ENCODE data around the gene CAMSAP3. TPM values are rescaled to one million over a fixed set of nuclear protein-coding genes. Genes with fewer than 3 reads are reported as not detected.

The CAMSAP3 gene
- total RNA-seq, 1 donor from 2014 or later, result not detected

DNA sequence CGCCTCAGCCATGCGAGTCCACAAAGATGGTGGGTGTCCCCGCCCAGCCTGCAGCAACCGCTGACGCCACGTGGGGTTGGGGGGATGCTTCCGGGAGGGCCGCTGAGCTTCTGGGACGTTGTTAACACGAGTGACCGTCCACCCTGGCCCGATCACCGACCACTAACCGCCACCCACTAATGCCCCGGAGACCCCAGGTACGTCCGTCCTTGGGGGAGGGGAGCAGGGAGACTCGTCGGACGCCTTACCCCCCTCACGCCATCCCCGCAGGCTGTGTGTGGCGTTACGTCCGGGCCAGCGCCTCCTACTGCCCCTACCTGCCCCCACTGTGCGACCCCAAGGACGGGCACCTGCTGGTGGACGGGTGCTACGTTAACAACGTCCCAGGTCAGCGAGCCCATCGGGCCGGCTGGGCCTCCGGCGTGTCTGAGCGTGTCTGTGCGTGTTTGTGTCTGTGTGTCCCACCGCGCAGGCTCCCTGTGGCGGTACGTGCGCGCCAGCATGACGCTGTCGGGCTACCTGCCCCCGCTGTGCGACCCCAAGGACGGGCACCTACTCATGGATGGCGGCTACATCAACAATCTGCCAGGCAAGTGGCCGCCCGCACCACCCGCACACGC, 38.9 kb upstream of the CAMSAP3 start:
- Histone ChIP-seq H3K27ac (ENCODE audit: low read depth, low read length) (no peak overlapping the region), H3K9ac (ENCODE audit: low read depth in 1 of 3, low read length in 3 of 3) (no peak overlapping the region), H3K36me3 (ENCODE audit: control insufficient read depth in 3 of 3, insufficient read depth in 3 of 3, low read length in 3 of 3) (peaks cover 44 to 55% (median 55%) of the 10 kb centered on the region in 3 donors)

DNA sequence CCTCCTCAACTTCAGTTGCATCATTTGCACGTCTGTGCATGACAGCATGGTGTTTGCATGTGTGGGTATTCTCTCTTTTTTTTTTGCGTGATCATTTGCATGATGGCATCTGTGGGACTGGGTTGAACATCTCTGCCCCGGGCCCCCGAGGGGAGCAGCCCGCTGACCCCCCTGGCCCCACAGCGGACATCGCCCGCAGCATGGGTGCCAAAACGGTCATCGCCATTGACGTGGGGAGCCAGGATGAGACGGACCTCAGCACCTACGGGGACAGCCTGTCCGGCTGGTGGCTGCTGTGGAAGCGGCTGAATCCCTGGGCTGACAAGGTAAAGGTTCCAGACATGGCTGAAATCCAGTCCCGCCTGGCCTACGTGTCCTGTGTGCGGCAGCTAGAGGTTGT, 37.0 kb upstream of the CAMSAP3 start:
- Histone ChIP-seq H3K27me3 (ENCODE audit: control insufficient read depth in 3 of 3, insufficient read depth in 3 of 3, low read length in 3 of 3) (no peaks in the 10 kb centered on the region), H3K9ac (ENCODE audit: low read depth in 1 of 3, low read length in 3 of 3) (no peak overlapping the region), H3K27ac (ENCODE audit: low read depth, low read length) (no peak overlapping the region)

More for the DNA sequence above, 38.9 kb upstream of the CAMSAP3 start:
- no peak overlapping the region for H3K4me3 ChIP-seq (ENCODE audit: low read length in 3 of 3)
- peaks cover 0 to under 1% (median 0%) of the 10 kb centered on the region in 3 donors for H3K4me1 ChIP-seq (ENCODE audit: control insufficient read depth in 3 of 3, insufficient read depth in 3 of 3, low read length in 3 of 3)
- H3K27me3 ChIP-seq (ENCODE audit: control insufficient read depth in 3 of 3, insufficient read depth in 3 of 3, low read length in 3 of 3), result no peaks in the 10 kb centered on the region
- no peaks in the 10 kb centered on the region for H3K9me3 ChIP-seq (ENCODE audit: control insufficient read depth in 3 of 3, low read length in 3 of 3)

DNA sequence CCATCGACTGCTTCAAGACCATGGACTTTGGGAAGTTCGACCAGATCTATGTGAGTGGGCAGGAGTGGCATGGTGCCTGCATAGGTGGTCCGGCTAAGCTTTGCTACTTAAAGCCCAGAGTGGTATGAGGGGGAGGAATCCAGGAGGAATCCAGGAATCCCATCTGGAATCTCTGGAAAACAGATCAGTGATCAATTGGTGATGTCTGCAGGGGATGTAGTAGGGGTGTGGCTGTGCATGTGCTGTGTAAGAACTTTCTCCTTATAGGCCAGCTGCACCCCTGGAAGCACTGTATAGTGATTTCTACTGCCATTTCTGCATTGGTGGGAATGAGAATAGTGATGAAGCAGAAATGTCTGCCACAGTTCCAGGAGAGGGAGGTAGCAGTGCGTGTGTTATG, 36.6 kb upstream of the CAMSAP3 start:
- no peaks in the 10 kb centered on the region for H3K9me3 ChIP-seq (ENCODE audit: control insufficient read depth in 3 of 3, low read length in 3 of 3)
- no peak overlapping the region for H3K4me3 ChIP-seq (ENCODE audit: low read length in 3 of 3)
- H3K9ac ChIP-seq (ENCODE audit: low read depth in 1 of 3, low read length in 3 of 3), result no peak overlapping the region
- H3K36me3 ChIP-seq (ENCODE audit: control insufficient read depth in 3 of 3, insufficient read depth in 3 of 3, low read length in 3 of 3), result peaks cover 44 to 53% (median 49%) of the 10 kb centered on the region in 3 donors
- H3K4me1 ChIP-seq (ENCODE audit: control insufficient read depth in 3 of 3, insufficient read depth in 3 of 3, low read length in 3 of 3), result no peaks in the 10 kb centered on the region
- H3K27me3 ChIP-seq (ENCODE audit: control insufficient read depth in 3 of 3, insufficient read depth in 3 of 3, low read length in 3 of 3), result no peaks in the 10 kb centered on the region
- H3K27ac ChIP-seq (ENCODE audit: low read depth, low read length), result no peak overlapping the region

More for the DNA sequence above, 37.0 kb upstream of the CAMSAP3 start:
- H3K36me3 ChIP-seq (ENCODE audit: control insufficient read depth in 3 of 3, insufficient read depth in 3 of 3, low read length in 3 of 3), result peaks cover 44 to 54% (median 50%) of the 10 kb centered on the region in 3 donors
- no peaks in the 10 kb centered on the region for H3K9me3 ChIP-seq (ENCODE audit: control insufficient read depth in 3 of 3, low read length in 3 of 3)
- no peak overlapping the region for H3K4me3 ChIP-seq (ENCODE audit: low read length in 3 of 3)
- H3K4me1 ChIP-seq (ENCODE audit: control insufficient read depth in 3 of 3, insufficient read depth in 3 of 3, low read length in 3 of 3), result no peaks in the 10 kb centered on the region

DNA sequence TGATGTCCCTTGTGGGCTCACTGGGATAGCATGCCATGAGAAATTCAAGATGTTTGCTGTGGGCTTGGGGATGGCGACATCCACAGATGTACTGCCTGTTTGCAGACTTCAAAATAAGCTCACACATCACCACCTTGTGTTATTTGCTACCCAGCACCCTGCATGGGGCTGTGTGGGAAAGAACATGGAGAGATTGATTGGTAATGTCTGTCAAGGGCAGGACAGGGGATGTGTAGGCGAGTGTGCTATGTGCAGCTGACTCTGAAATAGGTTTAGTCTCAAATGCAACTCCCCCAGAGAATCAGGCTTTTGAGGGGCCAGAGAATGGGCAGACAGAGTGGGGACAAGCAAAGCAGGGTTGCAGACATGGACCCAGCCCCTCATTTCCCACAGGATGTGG, 35.4 kb upstream of the CAMSAP3 start:
- Histone ChIP-seq H3K27ac (ENCODE audit: low read depth, low read length) (no peak overlapping the region), H3K36me3 (ENCODE audit: control insufficient read depth in 3 of 3, insufficient read depth in 3 of 3, low read length in 3 of 3) (peaks cover 38 to 47% (median 42%) of the 10 kb centered on the region in 3 donors), H3K4me1 (ENCODE audit: control insufficient read depth in 3 of 3, insufficient read depth in 3 of 3, low read length in 3 of 3) (no peaks in the 10 kb centered on the region), H3K9ac (ENCODE audit: low read depth in 1 of 3, low read length in 3 of 3) (no peak overlapping the region), H3K27me3 (ENCODE audit: control insufficient read depth in 3 of 3, insufficient read depth in 3 of 3, low read length in 3 of 3) (no peaks in the 10 kb centered on the region), H3K9me3 (ENCODE audit: control insufficient read depth in 3 of 3, low read length in 3 of 3) (no peaks in the 10 kb centered on the region), H3K4me3 (ENCODE audit: low read length in 3 of 3) (no peak overlapping the region)

DNA sequence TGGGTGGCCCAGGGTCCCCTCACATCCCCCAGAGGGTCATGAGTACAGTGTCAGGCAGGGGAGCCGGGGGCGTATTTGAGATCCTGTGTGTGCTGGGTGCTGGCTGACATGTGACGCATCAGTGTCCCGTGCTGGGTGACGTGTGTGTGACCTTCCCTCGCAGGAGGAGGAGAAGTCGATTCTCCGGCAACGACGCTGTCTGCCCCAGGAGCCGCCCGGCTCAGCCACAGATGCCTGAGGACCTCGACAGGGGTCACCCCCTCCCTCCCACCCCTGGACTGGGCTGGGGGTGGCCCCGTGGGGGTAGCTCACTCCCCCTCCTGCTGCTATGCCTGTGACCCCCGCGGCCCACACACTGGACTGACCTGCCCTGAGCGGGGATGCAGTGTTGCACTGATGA, 34.3 kb upstream of the CAMSAP3 start:
- no peaks in the 10 kb centered on the region for H3K27me3 ChIP-seq (ENCODE audit: control insufficient read depth in 3 of 3, insufficient read depth in 3 of 3, low read length in 3 of 3)
- peaks cover 37 to 40% (median 37%) of the 10 kb centered on the region in 3 donors for H3K36me3 ChIP-seq (ENCODE audit: control insufficient read depth in 3 of 3, insufficient read depth in 3 of 3, low read length in 3 of 3)
- H3K9me3 ChIP-seq (ENCODE audit: control insufficient read depth in 3 of 3, low read length in 3 of 3), result no peaks in the 10 kb centered on the region
- H3K9ac ChIP-seq (ENCODE audit: low read depth in 1 of 3, low read length in 3 of 3), result no peak overlapping the region
- H3K27ac ChIP-seq (ENCODE audit: low read depth, low read length), result no peak overlapping the region
- no peaks in the 10 kb centered on the region for H3K4me1 ChIP-seq (ENCODE audit: control insufficient read depth in 3 of 3, insufficient read depth in 3 of 3, low read length in 3 of 3)
- no peak overlapping the region for H3K4me3 ChIP-seq (ENCODE audit: low read length in 3 of 3)

DNA sequence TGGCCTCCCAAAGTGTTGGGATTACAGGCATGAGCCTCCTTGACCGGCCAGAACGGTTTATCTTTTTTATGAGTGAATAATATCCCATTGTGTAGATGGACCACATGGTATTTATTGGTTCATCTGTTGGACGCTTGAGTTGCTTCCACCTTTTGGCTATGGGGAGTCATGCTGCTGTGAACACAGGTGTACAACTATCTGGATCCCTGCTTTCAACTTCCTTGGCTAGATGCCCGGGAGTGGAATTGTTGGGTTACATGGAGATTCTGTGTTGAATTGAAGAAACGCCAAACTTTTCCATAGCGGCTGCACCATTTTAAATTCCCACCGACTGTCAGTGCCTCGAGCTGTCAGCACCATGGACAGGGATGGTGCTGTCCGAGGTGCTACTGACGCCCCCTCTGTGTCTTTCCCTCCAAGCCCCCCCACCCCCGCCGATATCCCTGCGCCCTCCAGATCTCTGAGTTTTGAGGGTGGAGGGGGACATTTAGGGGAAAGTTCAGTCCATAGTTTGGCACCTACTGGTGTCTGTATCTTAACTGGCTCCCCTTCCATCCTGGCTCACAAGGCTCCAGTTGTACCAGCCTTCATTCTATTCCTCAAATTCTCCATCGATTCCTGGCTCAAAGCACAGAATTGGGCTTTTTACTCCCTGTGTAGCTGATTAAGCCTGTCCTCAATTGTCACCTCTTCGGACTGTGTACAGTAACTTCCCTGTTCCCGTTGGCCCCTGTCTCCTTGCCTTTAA, 32.8 kb upstream of the CAMSAP3 start:
- Histone ChIP-seq H3K9me3 (ENCODE audit: control insufficient read depth in 3 of 3, low read length in 3 of 3) (no peaks in the 10 kb centered on the region), H3K36me3 (ENCODE audit: control insufficient read depth in 3 of 3, insufficient read depth in 3 of 3, low read length in 3 of 3) (peaks cover 23 to 27% (median 25%) of the 10 kb centered on the region in 3 donors), H3K27me3 (ENCODE audit: control insufficient read depth in 3 of 3, insufficient read depth in 3 of 3, low read length in 3 of 3) (no peaks in the 10 kb centered on the region), H3K4me3 (ENCODE audit: low read length in 3 of 3) (no peak overlapping the region), H3K9ac (ENCODE audit: low read depth in 1 of 3, low read length in 3 of 3) (no peak overlapping the region), H3K27ac (ENCODE audit: low read depth, low read length) (no peak overlapping the region), H3K4me1 (ENCODE audit: control insufficient read depth in 3 of 3, insufficient read depth in 3 of 3, low read length in 3 of 3) (no peaks in the 10 kb centered on the region)

DNA sequence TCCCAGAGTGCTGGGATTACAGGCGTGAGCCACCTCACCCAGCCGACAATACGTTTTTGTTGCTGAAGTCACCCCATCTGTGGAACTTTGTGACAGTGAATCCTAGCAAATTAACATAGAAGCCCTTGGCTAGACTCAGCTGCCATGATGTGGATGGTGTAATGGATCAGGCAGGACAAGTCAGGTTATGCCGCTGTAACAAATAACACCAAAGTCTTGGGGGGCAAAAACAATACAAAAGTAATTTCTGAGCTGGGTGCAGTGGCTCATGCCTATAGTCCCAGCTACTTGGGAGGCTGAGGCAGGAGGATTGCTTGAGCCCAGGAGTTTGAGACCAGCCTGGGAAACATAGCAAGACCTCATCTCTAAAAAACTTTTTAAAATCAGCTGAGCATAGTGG, 30.8 kb upstream of the CAMSAP3 start:
- Histone ChIP-seq H3K4me3 (ENCODE audit: low read length in 3 of 3) (no peak overlapping the region), H3K27ac (ENCODE audit: low read depth, low read length) (no peak overlapping the region), H3K36me3 (ENCODE audit: control insufficient read depth in 3 of 3, insufficient read depth in 3 of 3, low read length in 3 of 3) (peaks cover 7 to 12% (median 11%) of the 10 kb centered on the region in 3 donors), H3K4me1 (ENCODE audit: control insufficient read depth in 3 of 3, insufficient read depth in 3 of 3, low read length in 3 of 3) (no peaks in the 10 kb centered on the region), H3K9ac (ENCODE audit: low read depth in 1 of 3, low read length in 3 of 3) (no peak overlapping the region), H3K9me3 (ENCODE audit: control insufficient read depth in 3 of 3, low read length in 3 of 3) (no peaks in the 10 kb centered on the region), H3K27me3 (ENCODE audit: control insufficient read depth in 3 of 3, insufficient read depth in 3 of 3, low read length in 3 of 3) (no peaks in the 10 kb centered on the region)

DNA sequence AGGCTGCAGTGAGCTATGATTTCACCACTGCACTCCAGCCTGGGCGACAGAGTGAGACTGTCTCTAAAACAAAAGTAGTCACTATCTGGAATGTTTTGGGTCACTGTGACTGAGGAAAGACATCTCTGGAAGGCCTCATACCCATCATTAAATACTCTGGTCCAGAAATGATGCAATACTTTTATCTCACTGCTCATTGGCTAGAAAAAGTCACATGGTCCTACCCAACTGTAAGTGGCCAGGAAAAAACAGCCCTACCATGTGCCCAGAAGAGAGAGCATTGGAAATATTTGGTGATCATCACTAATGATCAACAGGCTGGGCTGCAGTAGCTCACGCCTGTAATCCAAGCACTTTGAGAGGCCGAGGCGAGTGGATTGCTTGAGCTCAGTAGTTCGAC, 30.3 kb upstream of the CAMSAP3 start:
- no peak overlapping the region for H3K9ac ChIP-seq (ENCODE audit: low read depth in 1 of 3, low read length in 3 of 3)

DNA sequence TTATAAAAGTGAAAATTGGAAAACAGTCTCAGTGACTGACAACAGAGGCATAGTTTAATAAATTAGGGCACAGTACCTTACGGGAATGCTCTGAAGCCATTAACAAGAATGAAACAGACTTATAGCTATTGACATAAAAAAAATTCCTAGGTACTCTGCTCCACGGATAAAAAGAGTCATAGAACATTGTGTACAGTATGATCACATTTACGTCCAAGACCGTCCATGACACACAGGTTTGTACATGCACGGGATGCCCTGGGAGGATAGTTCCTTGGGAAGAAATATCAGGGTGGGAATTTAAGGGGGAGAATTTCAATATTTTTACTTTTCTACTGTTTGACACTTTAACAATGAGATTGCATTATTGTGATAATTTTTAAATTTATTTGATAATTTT, 24.9 kb upstream of the CAMSAP3 start:
- no peaks in the 10 kb centered on the region for H3K36me3 ChIP-seq (ENCODE audit: control insufficient read depth in 3 of 3, insufficient read depth in 3 of 3, low read length in 3 of 3)
- no peak overlapping the region for H3K9ac ChIP-seq (ENCODE audit: low read depth in 1 of 3, low read length in 3 of 3)
- no peaks in the 10 kb centered on the region for H3K27me3 ChIP-seq (ENCODE audit: control insufficient read depth in 3 of 3, insufficient read depth in 3 of 3, low read length in 3 of 3)
- no peaks in the 10 kb centered on the region for H3K4me1 ChIP-seq (ENCODE audit: control insufficient read depth in 3 of 3, insufficient read depth in 3 of 3, low read length in 3 of 3)
- H3K4me3 ChIP-seq (ENCODE audit: low read length in 3 of 3), result no peak overlapping the region
- H3K9me3 ChIP-seq (ENCODE audit: control insufficient read depth in 3 of 3, low read length in 3 of 3), result no peaks in the 10 kb centered on the region
- no peak overlapping the region for H3K27ac ChIP-seq (ENCODE audit: low read depth, low read length)

More for the DNA sequence above, 30.3 kb upstream of the CAMSAP3 start:
- Histone ChIP-seq H3K27ac (ENCODE audit: low read depth, low read length) (no peak overlapping the region), H3K4me3 (ENCODE audit: low read length in 3 of 3) (no peak overlapping the region), H3K9me3 (ENCODE audit: control insufficient read depth in 3 of 3, low read length in 3 of 3) (no peaks in the 10 kb centered on the region), H3K4me1 (ENCODE audit: control insufficient read depth in 3 of 3, insufficient read depth in 3 of 3, low read length in 3 of 3) (no peaks in the 10 kb centered on the region), H3K36me3 (ENCODE audit: control insufficient read depth in 3 of 3, insufficient read depth in 3 of 3, low read length in 3 of 3) (peaks cover 4 to 9% (median 8%) of the 10 kb centered on the region in 3 donors), H3K27me3 (ENCODE audit: control insufficient read depth in 3 of 3, insufficient read depth in 3 of 3, low read length in 3 of 3) (no peaks in the 10 kb centered on the region)

DNA sequence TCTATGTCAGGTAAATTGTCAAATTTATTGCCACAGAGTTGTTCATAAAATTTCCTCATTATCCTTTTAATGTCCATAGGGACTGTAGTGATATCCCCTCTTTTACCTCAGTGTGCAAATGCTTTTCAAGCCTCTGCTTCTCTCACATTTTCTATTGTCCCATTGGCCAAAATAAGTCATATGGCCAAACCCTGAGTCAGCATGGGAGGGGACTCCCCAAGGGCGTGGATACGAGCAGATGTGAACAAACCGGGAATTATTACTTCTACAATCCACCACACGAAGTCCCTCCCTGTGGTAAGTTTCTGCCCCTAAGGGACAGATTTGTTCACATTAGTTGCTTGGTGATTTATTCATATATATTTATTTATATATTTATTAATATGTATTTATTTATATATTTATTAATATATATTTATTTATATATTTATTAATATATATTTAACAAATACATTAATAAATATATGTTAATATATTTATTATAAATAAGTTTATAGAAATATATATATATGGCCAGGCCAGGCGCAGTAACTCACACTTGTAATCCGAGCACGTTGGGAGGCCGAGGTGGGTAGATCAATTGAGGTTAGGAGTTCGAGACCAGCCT, 20.1 kb upstream of the CAMSAP3 start:
- Histone ChIP-seq H3K27ac (ENCODE audit: low read depth, low read length) (no peak overlapping the region), H3K36me3 (ENCODE audit: control insufficient read depth in 3 of 3, insufficient read depth in 3 of 3, low read length in 3 of 3) (no peaks in the 10 kb centered on the region), H3K4me1 (ENCODE audit: control insufficient read depth in 3 of 3, insufficient read depth in 3 of 3, low read length in 3 of 3) (no peaks in the 10 kb centered on the region), H3K9me3 (ENCODE audit: control insufficient read depth in 3 of 3, low read length in 3 of 3) (no peaks in the 10 kb centered on the region), H3K4me3 (ENCODE audit: low read length in 3 of 3) (no peak overlapping the region), H3K9ac (ENCODE audit: low read depth in 1 of 3, low read length in 3 of 3) (no peak overlapping the region), H3K27me3 (ENCODE audit: control insufficient read depth in 3 of 3, insufficient read depth in 3 of 3, low read length in 3 of 3) (no peaks in the 10 kb centered on the region)
